Right lobe of liver (tissue), 6 donors: ENCODE results near the gene KLHL25. TPM values are rescaled to one million over a fixed set of nuclear protein-coding genes. Genes with fewer than 3 reads are reported as not detected.

Experiments
- ATAC-seq, 4 donors: fragments of 200-7000 bp; cut with Tn5 transposase; one replicate each; pipeline ENCODE4 v1.9.1; 2020; ENCODE audit warnings: mild to moderate bottlenecking in 4 of 4, moderate library complexity in 4 of 4
- DNase-seq, 3 donors: peaks; one replicate each; pipeline ENCODE4 v3.0.0-alpha.2; 2020
- H3K27ac ChIP-seq, 3 donors: fragments of 200-600 bp; one replicate each; pipeline ENCODE4 v1.8.0; 2022
- H3K27me3 ChIP-seq, 2 donors: fragments of 200-600 bp; one replicate each; pipeline ENCODE4 v1.8.0; 2022
- H3K36me3 ChIP-seq, 4 donors: fragments of 200-600 bp; sonication (generic) in 1 of 4; one replicate each; pipeline versions ENCODE4 v1.5.1 to v1.8.0; 2017 to 2022; ENCODE audit warnings: control low read depth in 1 of 4
- H3K4me1 ChIP-seq, 4 donors: fragments of 200-600 bp; sonication (generic) in 1 of 4; one replicate each; pipeline versions ENCODE4 v1.5.1 to v1.8.0; 2017 to 2022; ENCODE audit warnings: control low read depth in 1 of 4
- H3K4me3 ChIP-seq, 3 donors: fragments of 200-600 bp; one replicate each; pipeline ENCODE4 v1.8.0; 2022
- H3K9me3 ChIP-seq, 4 donors: fragments of 200-600 bp; sonication (generic) in 1 of 4; one replicate each; pipeline versions ENCODE4 v1.5.1 to v1.8.0; 2017 to 2022; ENCODE audit warnings: control low read depth in 1 of 4
- POLR2A ChIP-seq: fragments of 450-650 bp; IDR thresholded peaks from one replicate; pipeline ENCODE4 v1.6.1; 2017; ENCODE audit warnings: antibody characterized with exemption, mild to moderate bottlenecking
- WGBS: methylation state at CpG from one replicate; pipeline ENCODE4 v1.1.6; 2018; ENCODE audit warnings: low coverage, low lambda C conversion rate; ENCODE audit not compliant: insufficient coverage; ENCODE audit errors: missing lambda C conversion rate; 5-methylcytosine and 5-hydroxymethylcytosine counted together
- intact Hi-C, 2 donors: fragments of 100-400 bp; cut with DNase I; formaldehyde crosslinking; loops; one replicate each; pipeline versions ENCODE4 v1.11.2 to v1.14.1; 2022
- microRNA counts: library from miRNA; unstranded; fragments of <30 nt; microRNA quantifications from one replicate; lab custom pipeline; 2016
- microRNA-seq, 2 donors: library from miRNA; unstranded; fragments of <30 nt; microRNA quantifications; one replicate each; pipeline ENCODE4, GENCODE V29; 2019 to 2020
- small RNA-seq, 2 experiments: library from RNA; depleted of rRNA; stranded (forward); fragments of <200 nt; gene quantifications; one replicate each; pipeline ENCODE3, GENCODE V24; 2016
- total RNA-seq, 6 experiments: library from RNA; depleted of rRNA in 2 of 6; stranded (reverse); fragments of >200 nt in 2 of 6; fragmentation: NEBNext Ultra II Directional in 3 of 6; extraction: Animal tissue kit (Norgen Biotek cat#: 25700) in 3 of 6; gene quantifications; one replicate each; pipeline versions ENCODE4 v1.1.0 to v1.2.4, GENCODE V29; 2016 to 2023
- TF ChIP-seq, protein P1 (sequence below), 4 donors: fragments of 200-600 bp in 3 of 4; fragments of 450-650 bp in 1 of 4; IDR thresholded peaks; one replicate each; pipeline versions ENCODE4 v1.5.1 to v1.8.0; 2016 to 2022; ENCODE audit warnings: antibody characterized with exemption in 4 of 4, mild to moderate bottlenecking in 2 of 4
- donor health status: DM: no; HTN: yes; CAD: no.
- donor health status: DM: no; HTN: no; CAD: no.
- donor health status: DM: no; HTN: no; CAD: no.
- donor health status: DM: no; HTN: yes; CAD: no.
- donor health status: DM: no; HTN: yes; CAD: no.

The KLHL25 gene
- total RNA-seq, 6 experiments from 2014 or later = 5.8 to 21.7 (median 13.4) TPM

DNA sequence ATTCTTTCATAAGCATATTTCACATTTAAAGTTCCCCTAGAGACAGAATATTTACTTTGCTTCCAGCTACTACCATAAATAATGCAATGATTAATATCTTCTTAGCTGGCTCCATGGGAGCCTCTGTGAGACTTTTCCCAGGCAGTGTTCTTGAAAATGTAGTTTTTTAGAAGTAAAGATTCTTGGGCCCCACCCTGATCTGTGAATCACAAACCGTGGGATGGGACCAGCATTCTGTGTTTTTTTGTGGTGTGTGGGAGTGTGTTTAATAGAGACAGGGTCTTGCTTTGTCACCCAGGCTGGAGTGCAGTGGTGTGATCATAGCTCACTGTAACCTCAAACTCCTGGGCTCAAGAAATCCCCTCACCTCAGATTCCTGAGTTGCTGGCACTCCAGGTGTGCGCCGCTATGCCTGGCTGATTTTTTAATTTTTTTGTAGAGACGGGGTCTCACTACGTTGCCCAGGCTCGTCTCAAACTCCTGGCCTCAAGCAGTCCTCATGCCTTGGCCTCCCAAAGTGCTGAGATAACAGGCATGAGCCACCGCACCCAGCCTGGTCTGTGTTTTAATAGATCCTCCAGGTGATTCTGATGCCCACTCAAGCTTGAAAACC lies 83.0 kb downstream of the KLHL25 start:
- Histone ChIP-seq H3K4me3 (no peak overlapping the region), H3K27ac (no peak overlapping the region), H3K4me1 (peaks cover 0 to 24% (median 8%) of the 10 kb centered on the region in 4 donors), H3K9me3 (no peaks in the 10 kb centered on the region), H3K36me3 (peaks cover 0 to 32% (median 12%) of the 10 kb centered on the region in 4 donors), H3K27me3 (no peaks in the 10 kb centered on the region)
- WGBS = 89% methylated on average over 4 of the region's 7 CpGs
- TF ChIP-seq, protein P1, sequence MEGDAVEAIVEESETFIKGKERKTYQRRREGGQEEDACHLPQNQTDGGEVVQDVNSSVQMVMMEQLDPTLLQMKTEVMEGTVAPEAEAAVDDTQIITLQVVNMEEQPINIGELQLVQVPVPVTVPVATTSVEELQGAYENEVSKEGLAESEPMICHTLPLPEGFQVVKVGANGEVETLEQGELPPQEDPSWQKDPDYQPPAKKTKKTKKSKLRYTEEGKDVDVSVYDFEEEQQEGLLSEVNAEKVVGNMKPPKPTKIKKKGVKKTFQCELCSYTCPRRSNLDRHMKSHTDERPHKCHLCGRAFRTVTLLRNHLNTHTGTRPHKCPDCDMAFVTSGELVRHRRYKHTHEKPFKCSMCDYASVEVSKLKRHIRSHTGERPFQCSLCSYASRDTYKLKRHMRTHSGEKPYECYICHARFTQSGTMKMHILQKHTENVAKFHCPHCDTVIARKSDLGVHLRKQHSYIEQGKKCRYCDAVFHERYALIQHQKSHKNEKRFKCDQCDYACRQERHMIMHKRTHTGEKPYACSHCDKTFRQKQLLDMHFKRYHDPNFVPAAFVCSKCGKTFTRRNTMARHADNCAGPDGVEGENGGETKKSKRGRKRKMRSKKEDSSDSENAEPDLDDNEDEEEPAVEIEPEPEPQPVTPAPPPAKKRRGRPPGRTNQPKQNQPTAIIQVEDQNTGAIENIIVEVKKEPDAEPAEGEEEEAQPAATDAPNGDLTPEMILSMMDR (IDR thresholded peaks at IDR 0.05) = no peak
- no peak for TF ChIP-seq POLR2A
- no peak for DNase-seq
- intact Hi-C loops = no loop called here
- ATAC-seq = no peak

DNA sequence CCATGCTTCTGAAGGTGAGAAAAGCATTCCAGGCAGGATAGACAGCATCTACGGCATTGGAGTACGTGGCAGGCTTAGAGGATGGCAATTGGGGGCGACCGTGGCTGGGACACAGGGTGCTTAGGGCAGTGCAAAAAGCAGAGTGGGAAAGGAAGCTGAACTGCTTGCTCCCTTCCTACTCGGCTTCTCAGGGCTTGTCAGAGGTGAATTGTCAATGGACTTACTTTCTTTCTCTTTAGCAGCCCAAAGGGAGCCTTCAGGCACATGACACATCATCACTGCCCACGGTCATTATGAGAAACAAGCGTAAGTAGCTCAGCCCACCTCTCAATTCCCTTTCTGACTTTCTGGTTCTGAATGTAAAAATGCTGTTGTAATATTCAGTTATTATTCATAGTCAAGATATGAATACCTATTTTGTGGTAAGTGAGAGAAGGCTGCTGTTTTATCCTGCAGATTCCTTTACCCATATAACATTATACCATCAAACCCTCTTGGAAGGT lies 84.3 kb downstream of the KLHL25 start:
- WGBS = 84% methylated on average over 5 of the region's 7 CpGs
- intact Hi-C loops = no loop called here
- TF ChIP-seq, protein P1 (IDR thresholded peaks at IDR 0.05) = no peak
- no peak for TF ChIP-seq POLR2A
- Histone ChIP-seq H3K27ac (no peak overlapping the region), H3K9me3 (no peaks in the 10 kb centered on the region), H3K27me3 (no peaks in the 10 kb centered on the region), H3K4me1 (peaks cover 0 to 34% (median 12%) of the 10 kb centered on the region in 4 donors), H3K4me3 (no peak overlapping the region), H3K36me3 (peaks cover 0 to 20% (median 9%) of the 10 kb centered on the region in 4 donors)
- ATAC-seq = no peak
- no peak for DNase-seq

MicroRNA genes within 50 kb of the gene (microRNA counts, 767-probe panel; counts per million panel counts)
- 237 counts per million for microRNA hsa-miR-1276 (lab: Ali Mortazavi, UCI)

Small RNA genes within 50 kb of the gene (microRNA-seq; reads per million reads assigned to microRNA genes)
- gene MIR1276 (1.2 to 1.9 reads per million in 2 donors), gene MIR548AP (0 reads per million in 2 donors)

Small RNA genes within 50 kb of the gene (small RNA-seq; reads per million reads assigned to genes)
- gene AC021739.1 = 0 reads per million in 2 experiments
- 1.3 to 1.5 reads per million in 2 experiments for gene MIR1276
- 0 reads per million in 2 experiments for gene MIR548AP
- gene RNU6-231P = 0 reads per million in 2 experiments
